ENCODE data around the gene ALG1. TPM values are rescaled to one million over a fixed set of nuclear protein-coding genes. Genes with fewer than 3 reads are reported as not detected.
"Not testable (repeated sequence)": the region's sequence is repeated elsewhere in the genome, so short reads cannot be mapped to it uniquely, and the experiment has no call there.

Gene ALG1
- total RNA-seq, 1 donor from 2014 or later: 7.7 TPM

GRCh38 chr16:5090592-5090991 lies 18.9 kb downstream of the ALG1 start:
- ATAC-seq; DNase-seq (ENCODE audit: missing footprints): not testable (repeated sequence)
- intact Hi-C loops (cut with DNase I): loop anchor here (10.0 kb wide), 1 partner anchor 286 kb away; the partner anchor contains the start of gene ROGDI

- not testable (repeated sequence) for DNase-seq (ENCODE audit: missing footprints); ATAC-seq
- intact Hi-C loops (cut with DNase I): loop anchor here (10.0 kb wide), 1 partner anchor 288 kb away; the partner anchor contains the start of gene ROGDI
These were observed 21.4 kb downstream of the ALG1 start for GRCh38 chr16:5093081-5093480.

GRCh38 chr16:5093746-5094145 lies 22.1 kb downstream of the ALG1 start:
- not testable (repeated sequence) for ATAC-seq; DNase-seq (ENCODE audit: missing footprints)
- intact Hi-C loops (cut with DNase I): loop anchor here (10.0 kb wide), 1 partner anchor 289 kb away; the partner anchor contains the start of gene ROGDI

GRCh38 chr16:5095145-5095830 lies 23.6 kb downstream of the ALG1 start:
- not testable (repeated sequence) for DNase-seq (ENCODE audit: missing footprints); ATAC-seq
- intact Hi-C loops (cut with DNase I): loop anchor here (10.0 kb wide), 1 partner anchor 290 kb away; the partner anchor contains the start of gene ROGDI

GRCh38 chr16:5096437-5097060 lies 24.9 kb downstream of the ALG1 start:
- intact Hi-C loops (cut with DNase I): loop anchor here (10.0 kb wide), 1 partner anchor 292 kb away; the partner anchor contains the start of gene ROGDI
- not testable (repeated sequence) for DNase-seq (ENCODE audit: missing footprints); ATAC-seq

GRCh38 chr16:5097061-5097469 lies 25.4 kb downstream of the ALG1 start:
- not testable (repeated sequence) for DNase-seq (ENCODE audit: missing footprints); ATAC-seq
- intact Hi-C loops (cut with DNase I): loop anchor here (10.0 kb wide), 1 partner anchor 292 kb away; the partner anchor contains the start of gene ROGDI

GRCh38 chr16:5097470-5098220 lies 26.0 kb downstream of the ALG1 start, which contains the start of gene EEF2KMT:
EEF2KMT (minus strand) TSS chr16:5097795; CDS start chr16:5097739, 56 bp downstream.
- ATAC-seq (peak; percentile 100), DNase-seq (ENCODE audit: missing footprints) (peak; percentile 99)
- intact Hi-C loops (cut with DNase I): loop anchor here (10.0 kb wide), 1 partner anchor 293 kb away; the partner anchor contains the start of gene ROGDI

GRCh38 chr16:5098221-5099159 lies 26.8 kb downstream of the ALG1 start:
- not testable (repeated sequence) for ATAC-seq
- intact Hi-C loops (cut with DNase I): loop anchor here (10.0 kb wide), 1 partner anchor 294 kb away; the partner anchor contains the start of gene ROGDI
- peak; percentile 90 for DNase-seq (ENCODE audit: missing footprints)

- ATAC-seq; DNase-seq (ENCODE audit: missing footprints): not testable (repeated sequence)
- intact Hi-C loops (cut with DNase I): loop anchor here (10.0 kb wide), 1 partner anchor 294 kb away; the partner anchor contains the start of gene ROGDI
These were observed 27.5 kb downstream of the ALG1 start for GRCh38 chr16:5099174-5099573.

GRCh38 chr16:5103296-5104032 lies 31.8 kb downstream of the ALG1 start:
- ATAC-seq; DNase-seq (ENCODE audit: missing footprints); intact Hi-C loops (cut with DNase I): not testable (repeated sequence)

GRCh38 chr16:5105039-5105438 lies 33.4 kb downstream of the ALG1 start:
- DNase-seq (ENCODE audit: missing footprints); ATAC-seq; intact Hi-C loops (cut with DNase I): not testable (repeated sequence)

GRCh38 chr16:5108505-5109158 lies 37.0 kb downstream of the ALG1 start:
- DNase-seq (ENCODE audit: missing footprints): no peak
- ATAC-seq: peak; percentile 48
- intact Hi-C loops (cut with DNase I): no loop called here

GRCh38 chr16:5110933-5111332 lies 39.3 kb downstream of the ALG1 start:
- intact Hi-C loops (cut with DNase I); ATAC-seq; DNase-seq (ENCODE audit: missing footprints): not testable (repeated sequence)

GRCh38 chr16:5116780-5117295 lies 45.2 kb downstream of the ALG1 start:
- DNase-seq (ENCODE audit: missing footprints); intact Hi-C loops (cut with DNase I); ATAC-seq: not testable (repeated sequence)

- DNase-seq (ENCODE audit: missing footprints): peak; percentile 75
- intact Hi-C loops (cut with DNase I); ATAC-seq: not testable (repeated sequence)
These were observed 45.9 kb downstream of the ALG1 start for GRCh38 chr16:5117300-5118087.
